H9 (cell line): ENCODE data around the gene KCNN3. TPM values are rescaled to one million over a fixed set of nuclear protein-coding genes. Genes with fewer than 3 reads are reported as not detected.

ENCODE experiments used
- DNase-seq: peaks from one replicate; pipeline ENCODE4 v3.0.0-alpha.2; 2017
- H2AFZ ChIP-seq: one replicate; pipeline ENCODE4 v1.6.1; 2013; ENCODE audit warnings: mild to moderate bottlenecking, low read length, control low read depth, moderate library complexity
- H2AK5ac ChIP-seq: 2 replicates; pipeline ENCODE4 v1.6.1; 2013; ENCODE audit warnings: low read length, control low read depth, mixed read lengths; ENCODE audit not compliant: insufficient read length
- H2BK120ac ChIP-seq: one replicate; pipeline ENCODE4 v1.6.1; 2013; ENCODE audit warnings: low read depth, mild to moderate bottlenecking, low read length, control low read depth, inconsistent platforms; ENCODE audit not compliant: poor library complexity, severe bottlenecking
- H2BK12ac ChIP-seq: 2 replicates; pipeline ENCODE4 v1.6.1; 2013; ENCODE audit warnings: low read length, control low read depth, mixed read lengths, low read depth; ENCODE audit not compliant: insufficient read length
- H2BK15ac ChIP-seq: 2 replicates; pipeline ENCODE4 v1.6.1; 2013; ENCODE audit warnings: low read depth, low read length, control low read depth
- H2BK20ac ChIP-seq: one replicate; pipeline ENCODE4 v1.6.1; 2013; ENCODE audit warnings: low read depth, mild to moderate bottlenecking, low read length, control low read depth, inconsistent platforms; ENCODE audit not compliant: poor library complexity, severe bottlenecking
- H2BK5ac ChIP-seq: 2 replicates; pipeline ENCODE4 v1.6.1; 2013; ENCODE audit warnings: low read length, control low read depth, mixed read lengths; ENCODE audit not compliant: insufficient read length
- H3K14ac ChIP-seq: 2 replicates; pipeline ENCODE4 v1.6.1; 2013; ENCODE audit warnings: low read length, control low read depth; ENCODE audit not compliant: insufficient read depth
- H3K18ac ChIP-seq: 2 replicates; pipeline ENCODE4 v1.6.1; 2013; ENCODE audit warnings: low read depth, mild to moderate bottlenecking, mixed read lengths, low read length, control low read depth; ENCODE audit not compliant: insufficient read length
- H3K23ac ChIP-seq: 2 replicates; pipeline ENCODE4 v1.6.1; 2013; ENCODE audit warnings: low read length, control low read depth, mixed read lengths, low read depth; ENCODE audit not compliant: insufficient read length
- H3K23me2 ChIP-seq: 2 replicates; pipeline ENCODE4 v1.6.1; 2013; ENCODE audit warnings: low read depth, mild to moderate bottlenecking, mixed read lengths, low read length, control low read depth; ENCODE audit not compliant: insufficient read length, poor library complexity, severe bottlenecking
- H3K27ac ChIP-seq: 2 replicates; pipeline ENCODE4 v1.5.1; 2013; ENCODE audit warnings: low read length, control low read depth, mixed read lengths, low read depth; ENCODE audit not compliant: insufficient read length
- H3K27me3 ChIP-seq: 2 replicates; pipeline ENCODE4 v1.6.1; 2013; ENCODE audit warnings: low read length, control low read depth, inconsistent platforms; ENCODE audit not compliant: insufficient read depth
- H3K4ac ChIP-seq: 2 replicates; pipeline ENCODE4 v1.6.1; 2013; ENCODE audit warnings: low read depth, mild to moderate bottlenecking, control low read depth, inconsistent platforms, low read length, moderate library complexity
- H3K4me1 ChIP-seq: 2 replicates; pipeline ENCODE4 v1.6.1; 2013; ENCODE audit warnings: low read length, control low read depth, inconsistent platforms; ENCODE audit not compliant: insufficient read depth
- H3K4me2 ChIP-seq: 2 replicates; pipeline ENCODE4 v1.6.1; 2013; ENCODE audit warnings: low read length, control low read depth, mixed read lengths; ENCODE audit not compliant: insufficient read length, insufficient read depth
- H3K56ac ChIP-seq: 2 replicates; pipeline ENCODE4 v1.6.1; 2013; ENCODE audit warnings: low read depth, mild to moderate bottlenecking, mixed read lengths, low read length, control low read depth; ENCODE audit not compliant: insufficient read length
- H3K79me1 ChIP-seq: 2 replicates; pipeline ENCODE4 v1.6.1; 2013; ENCODE audit warnings: low read depth, mild to moderate bottlenecking, moderate library complexity, low read length, control low read depth, inconsistent platforms; ENCODE audit not compliant: insufficient read depth, poor library complexity, severe bottlenecking
- H3K79me2 ChIP-seq: 2 replicates; pipeline ENCODE4 v1.6.1; 2013; ENCODE audit warnings: low read length, control low read depth, inconsistent platforms; ENCODE audit not compliant: insufficient read depth
- H3K9ac ChIP-seq: 2 replicates; pipeline ENCODE4 v1.6.1; 2013; ENCODE audit warnings: low read length, control low read depth, mixed read lengths; ENCODE audit not compliant: insufficient read length; ENCODE audit errors: extremely low read depth
- H3K9me3 ChIP-seq: one replicate; pipeline ENCODE4 v1.6.1; 2013; ENCODE audit warnings: low read depth, low read length, inconsistent platforms; ENCODE audit not compliant: control insufficient read depth
- H3T11ph ChIP-seq: one replicate; pipeline ENCODE4 v1.6.1; 2013; ENCODE audit warnings: mild to moderate bottlenecking, low read length, control low read depth, inconsistent platforms
- H4K20me1 ChIP-seq: one replicate; pipeline ENCODE4 v1.6.1; 2013; ENCODE audit not compliant: control insufficient read depth, insufficient read length, insufficient read depth
- H4K5ac ChIP-seq: 2 replicates; pipeline ENCODE4 v1.6.1; 2013; ENCODE audit warnings: low read depth, mild to moderate bottlenecking, mixed read lengths, low read length, control low read depth; ENCODE audit not compliant: insufficient read length
- H4K8ac ChIP-seq: replicated peaks from 2 replicates; pipeline ENCODE4 v1.6.1; 2013; ENCODE audit warnings: low read length, control low read depth, mixed read lengths, low read depth; ENCODE audit not compliant: insufficient read length
- H4K91ac ChIP-seq: 2 replicates; pipeline ENCODE4 v1.6.1; 2013; ENCODE audit warnings: low read depth, mild to moderate bottlenecking, moderate library complexity, mixed read lengths, low read length, control low read depth; ENCODE audit not compliant: insufficient read length
- H3K27ac Mint-ChIP-seq, 3 experiments: 2 replicates in 2 of 3; 3 replicates in 1 of 3; pipeline ENCODE4 v1.8.0; 2020 to 2021; ENCODE audit warnings: mixed read lengths in 3 of 3, mild to moderate bottlenecking in 1 of 3, moderate library complexity in 1 of 3
- H3K27me3 Mint-ChIP-seq: 2 replicates; pipeline ENCODE4 v1.8.0; 2021; ENCODE audit warnings: low read depth, mild to moderate bottlenecking, moderate library complexity, mixed read lengths
- H3K36me3 Mint-ChIP-seq, 3 experiments: 2 replicates in 2 of 3; 3 replicates in 1 of 3; pipeline ENCODE4 v1.8.0; 2020 to 2021; ENCODE audit warnings: low read depth in 3 of 3, mixed read lengths in 3 of 3; ENCODE audit not compliant: insufficient read depth in 1 of 3
- H3K4me1 Mint-ChIP-seq, 2 experiments: 2 replicates each; pipeline ENCODE4 v1.8.0; 2020; ENCODE audit warnings: mixed read lengths in 2 of 2
- H3K4me3 Mint-ChIP-seq, 2 experiments: 2 replicates in 1 of 2; 3 replicates in 1 of 2; pipeline ENCODE4 v1.8.0; 2020 to 2021; ENCODE audit warnings: mild to moderate bottlenecking in 2 of 2, mixed read lengths in 2 of 2, moderate library complexity in 1 of 2
- H3K9me3 Mint-ChIP-seq, 2 experiments: 2 replicates in 1 of 2; 3 replicates in 1 of 2; pipeline ENCODE4 v1.8.0; 2020; ENCODE audit warnings: mild to moderate bottlenecking in 2 of 2, mixed read lengths in 2 of 2, moderate library complexity in 1 of 2
- CTCF ChIP-seq: fragments of 200-600 bp; sonication (generic); conservative IDR thresholded peaks from 3 replicates; pipeline ENCODE4 v1.8.0; 2021; ENCODE audit warnings: antibody characterized with exemption, mild to moderate bottlenecking
- WGBS: extraction: QIAGEN DNeasy Blood & Tissue Kit; methylation state at CpG from one replicate; pipeline ENCODE4 v1.1.7; 2013; ENCODE audit warnings: missing lambda C conversion rate, low lambda C conversion rate, mixed read lengths; ENCODE audit not compliant: insufficient read length; ENCODE audit errors: extremely low coverage; 5-methylcytosine and 5-hydroxymethylcytosine counted together
- total RNA-seq: library from RNA; stranded (reverse); gene quantifications from 2 replicates; pipeline ENCODE4 v1.2.1, GENCODE V29; 2021

Gene KCNN3
- total RNA-seq, 1 experiment from 2014 or later, result 0.83 TPM

GRCh38 chr1:154664331-154665002, 205.6 kb downstream of the KCNN3 start:
- no peaks in the 10 kb centered on the region for H3K27me3 ChIP-seq
- H4K20me1 ChIP-seq, result no peaks in the 10 kb centered on the region
- H3K4me2 ChIP-seq, result no peak overlapping the region
- no peaks in the 10 kb centered on the region for H3K36me3 Mint-ChIP-seq
- H3K9me3 ChIP-seq, result no peaks in the 10 kb centered on the region
- WGBS, result no CpG with 5 or more reads among the region's 3 CpGs
- H3K27me3 Mint-ChIP-seq, result no peaks in the 10 kb centered on the region
- no peaks in the 10 kb centered on the region for H3K4me1 ChIP-seq
- H2AFZ ChIP-seq, result no peak overlapping the region
- no peaks in the 10 kb centered on the region for H3K9me3 Mint-ChIP-seq
- H4K91ac ChIP-seq, result no peak overlapping the region
- H3K9ac ChIP-seq, result no peak overlapping the region
- H2BK15ac ChIP-seq, result no peak overlapping the region
- no peak overlapping the region for H3K23ac ChIP-seq
- no peak overlapping the region for H2BK12ac ChIP-seq
- H3K14ac ChIP-seq, result no peak overlapping the region
- no peak overlapping the region for H3T11ph ChIP-seq
- H4K8ac ChIP-seq, result no peak overlapping the region
- TF ChIP-seq CTCF, result no peak
- H2BK5ac ChIP-seq, result no peak overlapping the region
- no peaks in the 10 kb centered on the region for H3K23me2 ChIP-seq
- H3K27ac ChIP-seq, result no peak overlapping the region
- no peak overlapping the region for H3K18ac ChIP-seq
- H2BK20ac ChIP-seq, result no peak overlapping the region
- no peak overlapping the region for H2AK5ac ChIP-seq
- no peak overlapping the region for H3K4me3 Mint-ChIP-seq
- no peak overlapping the region for H3K4ac ChIP-seq
- H3K4me1 Mint-ChIP-seq, result peaks cover 4 to 7% of the 10 kb centered on the region in 2 experiments
- H3K79me2 ChIP-seq, result no peaks in the 10 kb centered on the region
- H3K27ac Mint-ChIP-seq, result no peak overlapping the region
- H3K56ac ChIP-seq, result no peak overlapping the region
- no peak overlapping the region for H4K5ac ChIP-seq
- H3K79me1 ChIP-seq, result no peaks in the 10 kb centered on the region
- no peak for DNase-seq
- H2BK120ac ChIP-seq, result no peak overlapping the region
